Neural progenitor cell (in vitro differentiated cells): Measurements from ENCODE around the gene CTNNA1. TPM values are rescaled to one million over a fixed set of nuclear protein-coding genes. Genes with fewer than 3 reads are reported as not detected.

Source experiments
- DNase-seq: peaks from one replicate; pipeline ENCODE4 v3.0.0-alpha.2; 2016; ENCODE audit warnings: low spot score
- H2AFZ ChIP-seq: fragments of 200-600 bp; sonication (generic); replicated peaks from 2 replicates; pipeline ENCODE4 v1.6.1; 2016; ENCODE audit warnings: antibody characterized with exemption
- H3F3A ChIP-seq: fragments of 200-600 bp; sonication (generic); 2 replicates; pipeline ENCODE4 v1.6.1; 2016; ENCODE audit warnings: antibody characterized with exemption, low read depth
- H3K27ac ChIP-seq: fragments of 200-600 bp; sonication (generic); 2 replicates; pipeline ENCODE4 v1.5.1; 2016; ENCODE audit warnings: mild to moderate bottlenecking
- H3K27me3 ChIP-seq: fragments of 200-600 bp; sonication (generic); 2 replicates; pipeline ENCODE4 v1.6.1; 2016; ENCODE audit warnings: mild to moderate bottlenecking, moderate library complexity
- H3K36me3 ChIP-seq: fragments of 200-600 bp; sonication (generic); 2 replicates; pipeline ENCODE4 v1.5.1; 2016
- H3K4me1 ChIP-seq: fragments of 200-600 bp; sonication (generic); 2 replicates; pipeline ENCODE4 v1.6.1; 2016; ENCODE audit warnings: mixed run types
- H3K4me2 ChIP-seq: fragments of 200-600 bp; sonication (generic); 2 replicates; pipeline ENCODE4 v1.6.1; 2016
- H3K4me3 ChIP-seq: fragments of 200-600 bp; sonication (generic); 2 replicates; pipeline ENCODE4 v1.5.1; 2016
- H3K79me2 ChIP-seq: fragments of 200-600 bp; sonication (generic); 2 replicates; pipeline ENCODE4 v1.6.1; 2016; ENCODE audit warnings: low read depth
- H3K9ac ChIP-seq: fragments of 200-600 bp; sonication (generic); 2 replicates; pipeline ENCODE4 v1.6.1; 2016
- H3K9me3 ChIP-seq: fragments of 200-600 bp; sonication (generic); 2 replicates; pipeline ENCODE4 v1.5.1; 2016; ENCODE audit warnings: low read depth
- H4K20me1 ChIP-seq: fragments of 200-600 bp; sonication (generic); 2 replicates; pipeline ENCODE4 v1.6.1; 2016; ENCODE audit warnings: low read depth
- H3K27ac Mint-ChIP-seq: 3 replicates; pipeline ENCODE4 v1.8.0; 2021; ENCODE audit warnings: mixed read lengths
- H3K27me3 Mint-ChIP-seq: 2 replicates; pipeline ENCODE4 v1.8.0; 2022; ENCODE audit warnings: low read depth, mild to moderate bottlenecking, inconsistent platforms, moderate library complexity, mixed read lengths; ENCODE audit not compliant: insufficient read depth
- H3K36me3 Mint-ChIP-seq: 3 replicates; pipeline ENCODE4 v1.8.0; 2021; ENCODE audit warnings: mixed read lengths
- H3K4me1 Mint-ChIP-seq: 3 replicates; pipeline ENCODE4 v1.8.0; 2021; ENCODE audit warnings: mixed read lengths
- H3K4me3 Mint-ChIP-seq: 3 replicates; pipeline ENCODE4 v1.8.0; 2021; ENCODE audit warnings: mild to moderate bottlenecking, moderate library complexity, mixed read lengths
- H3K9me3 Mint-ChIP-seq: 3 replicates; pipeline ENCODE4 v1.8.0; 2020; ENCODE audit warnings: mixed read lengths
- EZH2 ChIP-seq: fragments of 200-600 bp; sonication (generic); IDR thresholded peaks from 2 replicates; pipeline ENCODE4 v1.6.1; 2017; ENCODE audit warnings: antibody characterized with exemption, mild to moderate bottlenecking, moderate library complexity
- EZH2phosphoT487 ChIP-seq: fragments of 200-600 bp; sonication (generic); IDR thresholded peaks from 2 replicates; pipeline ENCODE4 v1.6.1; 2017; ENCODE audit warnings: antibody characterized with exemption
- total RNA-seq: library from RNA; depleted of rRNA; stranded (reverse); fragments of >200 nt; gene quantifications from 2 replicates; pipeline ENCODE4 v1.2.3, GENCODE V29; 2015; ENCODE audit warnings: low replicate concordance
- TF ChIP-seq, protein P1 (sequence below): fragments of 200-600 bp; sonication (generic); IDR thresholded peaks from 2 replicates; pipeline ENCODE4 v1.5.1; 2017; ENCODE audit warnings: antibody characterized with exemption, mild to moderate bottlenecking

The CTNNA1 gene
- total RNA-seq, 1 donor from 2014 or later: 305 TPM

- H3K4me3 ChIP-seq: no peak overlapping the region
- H3K9me3 ChIP-seq: no peaks in the 10 kb centered on the region
- Mint-ChIP-seq H3K27me3 (peaks cover 4% of the 10 kb centered on the region), H3K27ac (peak overlapping the region; percentile 36), H3K4me3 (no peak overlapping the region), H3K9me3 (no peaks in the 10 kb centered on the region), H3K4me1 (peaks cover 35% of the 10 kb centered on the region), H3K36me3 (no peaks in the 10 kb centered on the region)
- H3K27me3 ChIP-seq: no peaks in the 10 kb centered on the region
- no peaks in the 10 kb centered on the region for H3K36me3 ChIP-seq
- peaks cover 28% of the 10 kb centered on the region for H3F3A ChIP-seq
- DNase-seq: no peak
- no peak overlapping the region for H2AFZ ChIP-seq
- H4K20me1 ChIP-seq: no peaks in the 10 kb centered on the region
- no peak overlapping the region for H3K27ac ChIP-seq
- no peaks in the 10 kb centered on the region for H3K79me2 ChIP-seq
- no peak overlapping the region for H3K9ac ChIP-seq
- no peak overlapping the region for H3K4me2 ChIP-seq
- TF ChIP-seq EZH2: no peak
- TF ChIP-seq, protein P1, sequence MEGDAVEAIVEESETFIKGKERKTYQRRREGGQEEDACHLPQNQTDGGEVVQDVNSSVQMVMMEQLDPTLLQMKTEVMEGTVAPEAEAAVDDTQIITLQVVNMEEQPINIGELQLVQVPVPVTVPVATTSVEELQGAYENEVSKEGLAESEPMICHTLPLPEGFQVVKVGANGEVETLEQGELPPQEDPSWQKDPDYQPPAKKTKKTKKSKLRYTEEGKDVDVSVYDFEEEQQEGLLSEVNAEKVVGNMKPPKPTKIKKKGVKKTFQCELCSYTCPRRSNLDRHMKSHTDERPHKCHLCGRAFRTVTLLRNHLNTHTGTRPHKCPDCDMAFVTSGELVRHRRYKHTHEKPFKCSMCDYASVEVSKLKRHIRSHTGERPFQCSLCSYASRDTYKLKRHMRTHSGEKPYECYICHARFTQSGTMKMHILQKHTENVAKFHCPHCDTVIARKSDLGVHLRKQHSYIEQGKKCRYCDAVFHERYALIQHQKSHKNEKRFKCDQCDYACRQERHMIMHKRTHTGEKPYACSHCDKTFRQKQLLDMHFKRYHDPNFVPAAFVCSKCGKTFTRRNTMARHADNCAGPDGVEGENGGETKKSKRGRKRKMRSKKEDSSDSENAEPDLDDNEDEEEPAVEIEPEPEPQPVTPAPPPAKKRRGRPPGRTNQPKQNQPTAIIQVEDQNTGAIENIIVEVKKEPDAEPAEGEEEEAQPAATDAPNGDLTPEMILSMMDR: no peak
- TF ChIP-seq EZH2phosphoT487: no peak
- peaks cover 27% of the 10 kb centered on the region for H3K4me1 ChIP-seq
Measured at GRCh38 chr5:138705567-138705966, 47.7 kb upstream of the CTNNA1 start.

DNA sequence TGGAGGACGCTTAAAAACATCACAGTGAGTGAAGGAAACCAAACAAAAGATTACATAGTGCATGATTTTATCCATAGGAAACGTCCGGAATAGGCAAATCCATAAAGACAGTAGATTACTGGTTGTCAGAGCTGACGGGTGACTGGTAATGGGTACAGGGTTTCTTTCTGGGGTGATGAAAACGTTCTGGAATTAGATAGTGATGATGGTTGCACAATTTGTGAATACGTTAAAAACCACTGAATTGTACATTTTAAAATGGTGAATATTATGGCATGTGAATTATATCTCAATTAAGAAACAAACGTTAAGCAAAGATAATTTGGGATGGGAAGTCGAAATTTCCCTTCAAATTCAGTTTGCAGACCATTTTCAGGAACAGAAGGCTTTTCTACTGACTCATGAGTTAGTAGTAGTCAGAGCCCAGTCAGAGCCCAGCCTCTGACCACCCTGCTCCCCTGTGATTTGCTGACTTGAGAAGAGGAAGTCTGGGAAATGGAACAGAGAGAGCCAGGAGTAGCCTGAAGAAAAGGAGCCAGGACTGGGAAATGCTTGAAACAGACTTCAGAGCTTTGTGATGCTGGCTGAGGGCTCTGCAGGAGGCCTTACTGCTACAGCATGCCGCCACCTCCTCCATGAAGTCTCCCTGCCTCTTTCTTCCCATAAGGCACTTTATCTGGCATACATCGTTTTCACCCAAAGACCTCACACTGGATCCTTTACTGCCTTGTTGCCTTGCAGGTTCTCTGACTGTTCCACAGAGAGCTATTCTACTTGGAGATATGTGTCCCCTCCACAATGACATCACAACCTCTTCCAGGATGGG, 46.4 kb upstream of the CTNNA1 start:
- Histone ChIP-seq H3K4me1 (peaks cover 27% of the 10 kb centered on the region), H3K9me3 (no peaks in the 10 kb centered on the region), H3K4me2 (no peak overlapping the region), H3K27me3 (no peaks in the 10 kb centered on the region), H3K79me2 (no peaks in the 10 kb centered on the region), H3F3A (peaks cover 28% of the 10 kb centered on the region), H3K9ac (no peak overlapping the region), H3K27ac (no peak overlapping the region), H3K4me3 (no peak overlapping the region), H2AFZ (peak overlapping the region; percentile 53), H4K20me1 (no peaks in the 10 kb centered on the region), H3K36me3 (no peaks in the 10 kb centered on the region)
- no peak for DNase-seq
- H3K27ac Mint-ChIP-seq: peak overlapping the region; percentile 8
- H3K36me3 Mint-ChIP-seq: no peaks in the 10 kb centered on the region
- TF ChIP-seq, protein P1: no peak
- TF ChIP-seq EZH2 (no peak), EZH2phosphoT487 (no peak)
- H3K27me3 Mint-ChIP-seq: peaks cover 4% of the 10 kb centered on the region
- H3K4me3 Mint-ChIP-seq: no peak overlapping the region
- H3K9me3 Mint-ChIP-seq: no peaks in the 10 kb centered on the region
- peaks cover 35% of the 10 kb centered on the region for H3K4me1 Mint-ChIP-seq

DNA sequence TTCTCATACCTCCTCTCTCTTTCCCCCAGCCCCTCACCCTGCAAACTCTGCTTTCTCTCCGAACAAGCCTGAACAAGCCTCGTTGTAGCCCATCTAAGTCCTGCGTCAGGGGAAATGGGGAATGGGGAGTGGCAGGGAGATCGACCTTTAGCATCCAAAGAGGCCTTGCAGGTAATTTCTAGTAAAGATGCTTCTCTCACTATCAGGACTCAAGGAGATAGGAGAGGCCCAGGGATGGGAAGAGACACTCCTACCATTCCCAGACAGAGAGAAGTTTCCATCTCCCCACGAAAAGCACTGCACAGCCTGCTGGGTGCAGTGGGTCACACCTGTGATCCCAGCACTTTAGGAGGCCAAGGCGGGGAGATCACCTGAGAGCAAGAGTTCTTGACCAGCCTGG, 44.4 kb upstream of the CTNNA1 start:
- peaks cover 29% of the 10 kb centered on the region for H3K4me1 Mint-ChIP-seq
- Histone ChIP-seq H3K4me2 (peak overlapping the region; percentile 25), H3K36me3 (no peaks in the 10 kb centered on the region), H3K79me2 (no peaks in the 10 kb centered on the region), H3K27me3 (no peaks in the 10 kb centered on the region), H3K4me1 (peaks cover 22% of the 10 kb centered on the region), H3K9me3 (no peaks in the 10 kb centered on the region), H4K20me1 (no peaks in the 10 kb centered on the region), H3K4me3 (no peak overlapping the region), H2AFZ (peak overlapping the region; percentile 88), H3K27ac (peak overlapping the region; percentile 30), H3K9ac (no peak overlapping the region), H3F3A (peaks cover 28% of the 10 kb centered on the region)
- DNase-seq: peak; percentile 21
- no peaks in the 10 kb centered on the region for H3K9me3 Mint-ChIP-seq
- TF ChIP-seq, protein P1: no peak
- TF ChIP-seq EZH2phosphoT487 (no peak), EZH2 (no peak)
- peaks cover 6% of the 10 kb centered on the region for H3K27me3 Mint-ChIP-seq
- no peak overlapping the region for H3K4me3 Mint-ChIP-seq
- H3K27ac Mint-ChIP-seq: peak overlapping the region; percentile 33
- H3K36me3 Mint-ChIP-seq: no peaks in the 10 kb centered on the region
